HEK293T (cell line): ENCODE results near the gene BACH2.

Experiments
- ARNT ChIP-seq: fragments of 450-650 bp; IDR thresholded peaks from 2 replicates; pipeline ENCODE4 v1.6.1; 2017; ENCODE audit warnings: mild to moderate bottlenecking
- BHLHE40 ChIP-seq: fragments of 450-650 bp; IDR thresholded peaks from 2 replicates; pipeline ENCODE4 v1.6.1; 2016; ENCODE audit warnings: mild to moderate bottlenecking, moderate library complexity, borderline replicate concordance
- SUZ12 ChIP-seq: fragments of 450-650 bp; IDR thresholded peaks from 2 replicates; pipeline ENCODE4 v1.6.1; 2016; ENCODE audit warnings: mild to moderate bottlenecking

DNA sequence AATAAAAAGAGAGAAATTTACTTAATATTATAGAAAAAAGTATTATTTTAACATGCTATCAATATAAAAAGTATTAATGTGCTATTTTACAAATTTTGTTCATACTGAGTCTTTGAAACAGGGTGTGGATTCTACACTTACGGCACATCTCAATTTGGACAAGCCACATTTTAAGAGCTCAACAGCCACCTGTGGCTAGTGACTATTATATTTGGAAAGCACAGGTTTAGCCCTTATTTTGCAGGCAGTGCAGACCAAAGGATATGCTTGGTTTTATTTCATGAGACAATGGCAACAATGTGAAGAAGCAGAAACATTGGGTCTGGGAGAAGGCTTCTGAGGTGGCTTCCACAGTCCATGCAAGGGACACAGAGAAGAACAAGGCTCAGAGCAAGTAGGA is 74.6 kb downstream of the BACH2 start:
- TF ChIP-seq ARNT = no peak
- no peak for TF ChIP-seq SUZ12
- TF ChIP-seq BHLHE40 = no peak
